PFSK-1 (cell line): ENCODE data around the gene HRK.

Source experiments
- FOXP2 ChIP-seq: optimal IDR thresholded peaks from 2 replicates; pipeline ENCODE3; 2011; ENCODE audit warnings: borderline replicate concordance, control low read depth, inconsistent platforms; ENCODE audit not compliant: insufficient read depth; ENCODE audit errors: extremely low read length, extremely low read depth
- POLR2AphosphoS5 ChIP-seq: IDR thresholded peaks from 2 replicates; pipeline ENCODE4 v1.6.1; 2012; ENCODE audit warnings: low read depth, mild to moderate bottlenecking, control low read depth, low read length, moderate library complexity
- SIN3A ChIP-seq: IDR thresholded peaks from 2 replicates; pipeline ENCODE4 v1.6.1; 2012; ENCODE audit warnings: mild to moderate bottlenecking, low read length, moderate library complexity, borderline replicate concordance; ENCODE audit not compliant: insufficient read depth
- TAF1 ChIP-seq: IDR thresholded peaks from 2 replicates; pipeline ENCODE4 v1.6.1; 2012; ENCODE audit warnings: low read length, control low read depth, borderline replicate concordance; ENCODE audit not compliant: insufficient read depth
- TF ChIP-seq, protein P1 (sequence below), 2 experiments: IDR thresholded peaks; 2 replicates each; pipeline versions ENCODE4 v1.6.1 to v1.8.0; 2011 to 2012; ENCODE audit warnings: low read depth in 2 of 2, low read length in 2 of 2, control low read depth in 1 of 2, inconsistent platforms in 1 of 2, mild to moderate bottlenecking in 1 of 2, moderate library complexity in 1 of 2; ENCODE audit not compliant: insufficient read depth in 1 of 2

Gene HRK

DNA sequence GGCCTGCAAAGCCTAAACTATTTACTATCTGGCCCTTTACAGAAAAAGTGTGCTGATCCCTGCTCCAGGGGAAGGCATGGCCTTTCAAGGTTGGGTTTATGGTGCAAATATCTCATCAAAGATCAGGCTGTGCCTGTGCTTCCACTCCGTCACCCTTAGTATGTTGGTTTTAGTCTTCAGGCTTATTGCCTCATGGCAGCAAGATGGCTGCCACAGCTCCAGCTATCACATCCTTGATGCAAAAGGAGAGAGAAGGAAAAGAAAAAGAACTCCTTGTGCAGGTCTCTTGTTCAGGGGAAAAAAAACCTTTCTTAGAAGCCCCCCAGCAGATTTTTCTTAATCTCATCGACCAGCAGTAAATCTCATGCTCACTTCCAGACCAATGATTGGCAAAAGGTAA is 9.1 kb upstream of the HRK start:
- TF ChIP-seq, protein P1, sequence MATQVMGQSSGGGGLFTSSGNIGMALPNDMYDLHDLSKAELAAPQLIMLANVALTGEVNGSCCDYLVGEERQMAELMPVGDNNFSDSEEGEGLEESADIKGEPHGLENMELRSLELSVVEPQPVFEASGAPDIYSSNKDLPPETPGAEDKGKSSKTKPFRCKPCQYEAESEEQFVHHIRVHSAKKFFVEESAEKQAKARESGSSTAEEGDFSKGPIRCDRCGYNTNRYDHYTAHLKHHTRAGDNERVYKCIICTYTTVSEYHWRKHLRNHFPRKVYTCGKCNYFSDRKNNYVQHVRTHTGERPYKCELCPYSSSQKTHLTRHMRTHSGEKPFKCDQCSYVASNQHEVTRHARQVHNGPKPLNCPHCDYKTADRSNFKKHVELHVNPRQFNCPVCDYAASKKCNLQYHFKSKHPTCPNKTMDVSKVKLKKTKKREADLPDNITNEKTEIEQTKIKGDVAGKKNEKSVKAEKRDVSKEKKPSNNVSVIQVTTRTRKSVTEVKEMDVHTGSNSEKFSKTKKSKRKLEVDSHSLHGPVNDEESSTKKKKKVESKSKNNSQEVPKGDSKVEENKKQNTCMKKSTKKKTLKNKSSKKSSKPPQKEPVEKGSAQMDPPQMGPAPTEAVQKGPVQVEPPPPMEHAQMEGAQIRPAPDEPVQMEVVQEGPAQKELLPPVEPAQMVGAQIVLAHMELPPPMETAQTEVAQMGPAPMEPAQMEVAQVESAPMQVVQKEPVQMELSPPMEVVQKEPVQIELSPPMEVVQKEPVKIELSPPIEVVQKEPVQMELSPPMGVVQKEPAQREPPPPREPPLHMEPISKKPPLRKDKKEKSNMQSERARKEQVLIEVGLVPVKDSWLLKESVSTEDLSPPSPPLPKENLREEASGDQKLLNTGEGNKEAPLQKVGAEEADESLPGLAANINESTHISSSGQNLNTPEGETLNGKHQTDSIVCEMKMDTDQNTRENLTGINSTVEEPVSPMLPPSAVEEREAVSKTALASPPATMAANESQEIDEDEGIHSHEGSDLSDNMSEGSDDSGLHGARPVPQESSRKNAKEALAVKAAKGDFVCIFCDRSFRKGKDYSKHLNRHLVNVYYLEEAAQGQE (IDR thresholded peaks at IDR 0.05; ENCODE audit: insufficient read depth in 1 of 2, low read depth in 2 of 2, low read length in 2 of 2), result no peak
- no peak for TF ChIP-seq SIN3A

DNA sequence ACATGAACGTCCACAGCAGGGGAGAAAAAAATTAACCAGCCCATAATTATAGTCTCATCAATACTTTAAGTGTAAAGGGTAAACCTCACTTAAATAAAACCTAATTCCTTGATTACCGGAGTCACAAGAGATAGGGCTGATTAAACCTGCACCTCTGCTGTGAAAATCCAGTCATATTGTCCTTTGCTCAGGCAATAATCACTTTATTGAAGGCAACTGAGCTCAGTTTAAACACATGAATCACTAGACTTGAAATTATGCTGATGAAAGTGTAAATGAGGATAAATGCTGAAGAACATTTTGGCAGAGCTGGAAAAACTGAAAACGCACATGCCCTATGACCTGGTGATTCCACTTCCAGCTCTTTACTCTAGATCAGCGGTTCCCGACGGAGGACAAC is 6.7 kb upstream of the HRK start:
- no peak for TF ChIP-seq TAF1
- TF ChIP-seq FOXP2, result no peak
- no peak for TF ChIP-seq SIN3A

DNA sequence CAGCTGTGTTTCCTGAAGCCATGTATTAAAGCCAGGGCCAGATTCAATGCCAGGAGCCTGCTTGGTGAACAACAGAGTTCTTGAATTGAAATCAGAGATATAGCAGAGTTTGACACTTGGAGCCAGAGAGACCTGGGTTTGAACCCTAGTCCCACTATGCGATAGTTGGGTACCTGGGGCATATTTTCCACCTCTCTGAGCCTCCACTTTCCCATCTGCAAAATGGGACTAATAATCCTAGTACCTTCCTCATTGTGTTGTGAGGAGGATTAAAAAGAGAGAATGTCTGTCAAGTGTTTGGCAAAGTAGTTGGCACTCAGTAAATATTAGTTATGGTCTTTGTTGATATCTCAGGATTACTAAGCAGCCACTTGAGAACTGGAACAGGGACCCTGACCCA is 6.0 kb upstream of the HRK start:
- TF ChIP-seq TAF1 (no peak), FOXP2 (no peak), SIN3A (no peak), POLR2AphosphoS5 (no peak)
- TF ChIP-seq, protein P1 (IDR thresholded peaks at IDR 0.05; ENCODE audit: insufficient read depth in 1 of 2, low read depth in 2 of 2, low read length in 2 of 2), result no peak

DNA sequence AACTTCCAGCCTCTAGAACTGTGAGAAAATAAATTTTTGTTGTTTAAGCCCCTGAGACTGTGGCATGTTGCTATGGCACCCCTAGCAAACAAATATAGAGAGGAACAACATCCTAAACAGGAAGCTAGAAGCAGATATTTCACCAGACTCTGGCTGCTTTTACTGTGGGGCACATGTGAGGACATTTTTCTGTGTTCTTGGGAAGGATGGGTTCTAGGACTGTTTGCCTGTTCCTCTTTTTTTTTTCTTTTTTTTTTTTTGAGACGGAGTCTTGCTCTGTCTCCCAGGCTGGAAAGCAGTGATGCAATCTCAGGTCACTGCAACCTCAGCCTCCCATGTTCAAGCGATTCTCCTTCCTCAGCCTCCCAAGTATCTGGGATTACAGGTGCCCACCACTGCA is 4.2 kb upstream of the HRK start:
- TF ChIP-seq POLR2AphosphoS5 (no peak), SIN3A (no peak), FOXP2 (no peak)

DNA sequence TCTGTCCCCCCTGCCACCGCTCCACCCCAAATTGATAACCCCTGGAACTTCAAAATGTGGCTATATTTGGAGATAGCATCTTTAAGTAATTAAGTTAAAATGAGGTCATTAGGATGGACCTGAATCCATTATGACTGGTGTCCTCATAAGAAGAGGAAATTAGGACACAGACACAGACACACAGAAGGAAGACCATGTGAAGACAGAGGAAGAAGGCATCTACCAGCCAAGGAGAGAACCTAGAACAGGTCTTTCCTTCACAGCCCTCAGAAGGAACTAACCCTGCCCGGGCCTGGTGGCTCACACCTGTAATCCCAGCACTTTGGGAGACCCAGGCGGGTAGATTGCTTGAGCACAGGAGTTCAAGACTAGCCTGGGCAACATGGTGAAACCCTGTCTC is 3.6 kb upstream of the HRK start:
- TF ChIP-seq FOXP2 (no peak), SIN3A (no peak), TAF1 (no peak), POLR2AphosphoS5 (no peak)
- TF ChIP-seq, protein P1 (IDR thresholded peaks at IDR 0.05; ENCODE audit: insufficient read depth in 1 of 2, low read depth in 2 of 2, low read length in 2 of 2), result no peak

DNA sequence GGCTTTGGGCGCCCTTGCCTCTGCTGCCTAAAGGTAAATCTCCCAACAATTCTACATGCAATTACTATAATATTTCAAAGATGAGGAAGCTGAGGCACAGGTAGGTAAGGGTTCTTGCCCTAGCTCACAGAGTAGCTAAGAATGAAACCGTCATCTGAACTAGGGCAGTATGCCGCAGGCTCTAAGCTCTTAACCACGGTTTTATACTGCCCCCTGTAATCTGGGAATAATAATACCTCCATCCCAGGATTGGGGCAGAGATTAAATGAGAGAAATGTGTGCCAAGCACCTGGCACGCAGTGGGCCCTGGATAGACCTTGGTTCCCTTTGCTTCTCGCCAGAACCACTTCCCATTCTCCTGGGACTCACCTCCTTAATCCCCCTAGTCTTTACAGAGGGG is 1.5 kb upstream of the HRK start:
- TF ChIP-seq, protein P1 (IDR thresholded peaks at IDR 0.05; ENCODE audit: insufficient read depth in 1 of 2, low read depth in 2 of 2, low read length in 2 of 2), result no peak
- TF ChIP-seq POLR2AphosphoS5, result no peak
- no peak for TF ChIP-seq SIN3A
- TF ChIP-seq FOXP2, result no peak
- TF ChIP-seq TAF1, result no peak
